GOT3 (cell line): ENCODE measurements around the gene KCTD1.

Experiments
- DNase-seq: peaks from one replicate; lab custom pipeline; 2025; ENCODE audit warnings: mixed read lengths; lab: John Stamatoyannopoulos, UW

Gene KCTD1

DNA sequence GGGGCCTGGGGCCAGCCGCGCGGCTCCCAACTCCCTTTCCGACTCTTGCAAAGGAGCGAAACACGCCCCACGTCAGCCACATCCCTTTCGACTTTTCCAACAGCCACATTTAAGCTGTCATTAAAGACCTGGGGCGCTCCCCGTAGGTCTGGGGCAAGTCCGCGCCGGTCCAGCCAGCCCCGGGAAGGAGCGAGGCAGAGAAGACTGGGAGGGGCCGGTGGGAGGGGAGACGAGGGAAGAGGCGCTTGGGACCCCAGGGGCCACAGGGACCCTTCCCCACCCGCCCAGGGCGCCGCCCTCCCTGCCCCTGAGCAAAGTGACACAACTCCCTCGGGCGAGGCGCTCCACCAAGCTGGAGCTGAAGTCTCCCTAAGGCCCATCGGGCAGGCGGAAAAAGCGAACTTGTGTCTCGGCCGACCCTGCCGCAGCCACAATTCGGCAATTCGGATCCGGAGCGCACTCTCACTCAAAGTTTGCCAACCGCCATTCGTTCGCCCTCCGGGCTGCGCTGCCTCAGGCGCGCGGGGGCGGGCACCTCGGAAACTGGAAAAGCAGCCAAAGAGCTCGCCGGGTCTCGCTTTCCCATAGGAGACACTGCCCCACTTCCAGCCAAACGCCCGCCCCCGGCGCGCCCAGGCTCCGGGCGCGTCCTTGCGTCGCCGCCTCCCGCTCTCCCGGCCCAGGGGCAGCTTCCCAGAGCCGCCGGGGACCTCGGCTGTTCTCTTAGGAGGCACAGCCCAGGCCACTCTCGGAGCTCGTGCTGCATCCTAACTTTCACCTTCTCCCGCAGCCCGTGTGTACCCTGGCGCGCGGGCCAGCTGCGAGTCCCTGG, 1.1 kb upstream of the KCTD1 start:
- DNase-seq = peak; percentile 7

GRCh38 chr18:26547646-26548414, 523 bp downstream of the KCTD1 start:
- no peak for DNase-seq

GRCh38 chr18:26546875-26547645, 1.3 kb downstream of the KCTD1 start:
- DNase-seq = no peak

DNA sequence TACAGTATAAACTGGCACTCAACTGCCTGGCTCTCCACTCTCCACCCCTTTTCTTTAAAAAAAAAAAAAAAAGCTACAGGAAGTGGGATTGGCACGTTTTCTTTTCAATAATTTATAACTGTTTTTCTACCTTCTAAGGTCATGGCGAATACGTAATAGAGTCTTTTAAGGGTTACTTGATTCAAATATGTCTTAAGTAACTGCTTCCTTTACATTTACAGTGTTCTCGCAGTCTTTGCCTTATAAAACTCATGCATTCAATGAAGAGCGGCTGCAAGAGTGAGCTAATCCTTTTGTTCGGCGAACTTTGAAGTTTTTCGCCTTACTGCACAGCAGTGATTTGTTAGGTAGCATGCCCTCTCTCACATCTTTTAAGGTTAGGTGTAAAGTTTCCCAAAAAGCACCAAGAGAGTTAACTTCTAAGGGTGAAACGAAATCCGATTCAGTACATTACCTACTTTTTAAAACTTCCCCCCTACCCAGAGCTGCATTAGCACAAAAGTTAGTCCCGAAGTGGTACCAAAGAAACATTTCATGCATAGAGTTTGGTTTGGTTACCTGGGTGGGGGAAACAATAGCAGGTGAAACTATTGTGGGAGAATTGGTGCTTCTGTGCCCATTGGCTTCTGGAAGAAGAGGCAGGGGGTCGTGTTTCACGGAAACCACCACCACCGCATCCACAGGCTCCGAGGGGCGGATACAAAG, 2.0 kb downstream of the KCTD1 start:
- DNase-seq = no peak

DNA sequence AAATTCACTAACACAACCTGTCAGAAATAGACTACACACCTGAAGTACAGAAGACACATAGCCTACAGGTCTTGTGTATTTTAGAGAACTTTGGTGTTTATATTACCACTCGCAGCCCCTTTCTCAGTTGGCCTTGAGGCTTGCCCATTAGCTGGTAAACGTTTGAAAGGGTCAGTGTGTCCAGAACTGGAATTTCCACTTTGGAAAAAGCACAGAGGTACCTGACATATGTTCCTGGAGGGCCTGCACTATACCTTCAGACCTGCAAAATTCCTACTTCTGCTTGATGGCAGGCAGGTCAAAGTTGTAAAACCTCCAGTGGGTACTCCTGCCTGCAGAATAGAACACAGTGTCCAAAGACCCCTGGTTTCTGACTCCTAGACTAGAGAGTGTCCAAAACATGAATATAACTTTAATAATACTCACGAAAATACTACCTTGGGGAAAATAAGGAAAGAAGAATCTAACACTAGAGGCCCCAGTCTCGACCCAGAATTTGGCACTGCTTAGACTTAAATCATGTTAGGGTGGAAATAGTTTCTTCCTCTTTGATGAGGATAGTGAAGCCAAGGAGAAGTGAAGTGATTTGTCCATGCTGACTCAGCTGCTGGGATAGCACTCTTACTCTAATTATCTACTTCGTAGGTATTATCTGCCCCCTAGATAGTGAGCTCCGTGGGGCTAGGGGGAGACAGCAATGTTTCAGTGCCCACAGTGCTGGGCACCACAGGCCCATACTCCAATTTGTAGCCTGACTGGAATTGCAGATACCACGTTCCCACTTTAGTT, 2.8 kb downstream of the KCTD1 start:
- no peak for DNase-seq

DNA sequence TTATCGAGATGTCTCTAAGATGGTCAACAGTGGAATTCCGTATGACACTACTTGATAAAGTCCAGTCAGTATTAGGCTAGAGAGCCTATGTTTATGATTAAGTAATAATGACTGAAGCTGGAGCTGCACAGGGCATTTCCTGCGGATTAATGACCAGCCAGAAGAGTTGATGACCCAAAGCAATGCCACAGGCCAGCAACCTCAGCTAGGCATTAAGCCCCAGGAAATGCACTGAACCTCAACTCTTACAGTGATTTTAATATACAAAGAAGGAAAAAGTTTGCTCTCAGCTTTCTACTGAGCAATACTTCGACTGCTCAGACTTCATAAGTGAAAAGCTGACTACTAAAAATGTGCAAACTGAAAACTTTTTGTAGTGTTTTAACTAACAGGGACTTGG, 3.9 kb downstream of the KCTD1 start:
- no peak for DNase-seq

DNA sequence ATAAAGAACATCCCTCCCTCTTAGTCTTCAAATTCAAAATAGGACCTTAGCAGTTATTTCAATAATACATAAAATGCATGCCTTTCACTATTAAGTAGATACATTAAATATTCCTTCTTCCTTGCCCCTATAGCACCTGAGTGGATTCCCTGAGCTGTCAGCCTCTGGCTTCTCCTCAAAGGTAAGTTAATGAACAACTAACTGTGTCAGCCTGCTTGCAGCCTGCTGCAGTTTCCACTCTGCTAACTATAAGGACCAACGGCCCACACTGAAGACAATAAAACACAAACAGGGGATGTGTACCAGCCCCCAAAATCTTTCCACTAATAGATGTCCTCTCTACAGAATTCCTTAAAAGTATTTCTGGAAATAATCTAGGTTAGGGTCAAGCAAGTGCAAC, 5.0 kb downstream of the KCTD1 start:
- DNase-seq = no peak

GRCh38 chr18:26540043-26540628, 8.2 kb downstream of the KCTD1 start:
- DNase-seq = no peak

DNA sequence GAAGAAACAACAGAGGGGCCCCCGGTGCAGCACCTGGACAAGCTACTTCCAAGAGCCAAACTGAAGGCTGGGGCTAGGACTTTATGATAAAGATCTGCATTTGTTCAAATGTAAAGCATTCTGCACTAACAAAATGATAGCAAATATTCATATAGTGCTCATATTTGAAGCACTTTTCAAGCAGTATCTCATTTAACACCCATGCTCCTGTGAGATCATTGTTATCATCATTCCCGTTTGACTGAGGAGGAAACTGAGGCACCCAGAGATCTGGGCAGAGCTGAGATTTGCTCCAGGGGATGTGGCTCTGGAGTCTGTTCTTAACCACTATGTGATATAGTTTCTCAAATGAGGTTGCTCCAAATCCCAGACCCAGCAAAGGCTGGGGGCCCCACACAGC, 9.8 kb downstream of the KCTD1 start:
- no peak for DNase-seq

DNA sequence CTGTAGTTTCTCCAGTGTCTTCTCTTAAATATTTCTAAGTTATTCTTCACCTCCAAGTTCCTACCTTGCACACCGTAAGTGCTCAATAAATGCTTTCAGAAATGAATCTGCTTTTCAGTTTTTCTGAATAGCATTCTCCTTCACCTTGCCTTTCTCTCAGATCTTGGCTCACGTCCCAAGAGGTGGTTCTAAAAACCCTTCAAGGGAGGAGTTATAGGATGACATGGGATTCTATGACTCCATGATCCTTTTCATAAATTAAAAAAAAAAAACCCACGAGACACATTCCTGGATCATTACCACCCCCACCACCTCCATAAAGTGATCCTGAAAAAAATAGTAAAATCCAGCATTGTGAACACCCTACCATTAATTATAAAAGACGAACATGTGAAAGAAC, 11.7 kb downstream of the KCTD1 start:
- DNase-seq = no peak

GRCh38 chr18:26536032-26536431, 12.3 kb downstream of the KCTD1 start:
- no peak for DNase-seq

GRCh38 chr18:26535630-26536029, 12.7 kb downstream of the KCTD1 start:
- no peak for DNase-seq

- no peak for DNase-seq
These were observed 15.7 kb downstream of the KCTD1 start for GRCh38 chr18:26532367-26533340.

DNA sequence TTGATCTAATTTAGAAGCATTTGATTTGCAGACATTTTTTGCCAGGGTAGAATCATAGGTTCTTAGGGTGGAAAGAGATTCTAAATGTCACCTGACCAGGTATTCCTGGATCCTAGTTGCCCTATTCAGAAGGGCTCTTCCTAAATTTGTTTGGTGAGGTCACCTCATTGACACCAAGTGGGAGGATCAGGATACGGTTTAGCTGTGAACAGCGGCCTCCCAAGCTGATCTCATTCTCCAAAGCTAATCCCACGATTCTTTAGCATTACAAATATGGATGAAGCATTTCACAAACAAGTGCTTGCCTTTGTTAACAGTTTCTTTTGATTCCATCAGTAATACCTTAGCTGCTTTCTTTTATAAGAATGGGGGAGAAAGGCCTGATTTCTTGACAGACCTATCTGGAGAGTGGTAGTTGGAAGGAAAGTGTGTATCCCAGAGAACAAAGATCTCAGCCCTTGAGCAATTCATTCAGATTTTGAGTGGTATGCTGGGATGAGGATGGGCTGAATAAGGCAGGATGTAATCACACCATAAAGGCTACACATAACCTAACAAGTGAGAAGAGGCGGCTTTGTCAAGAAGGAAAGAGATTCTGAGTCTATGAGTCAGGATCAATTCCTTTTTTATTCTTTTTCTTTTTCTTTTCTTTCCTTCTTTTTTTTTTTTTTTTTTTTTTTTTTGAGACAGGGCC, 16.6 kb downstream of the KCTD1 start:
- DNase-seq = no peak

- no peak for DNase-seq
These were observed 21.5 kb downstream of the KCTD1 start for GRCh38 chr18:26526966-26527234.

DNA sequence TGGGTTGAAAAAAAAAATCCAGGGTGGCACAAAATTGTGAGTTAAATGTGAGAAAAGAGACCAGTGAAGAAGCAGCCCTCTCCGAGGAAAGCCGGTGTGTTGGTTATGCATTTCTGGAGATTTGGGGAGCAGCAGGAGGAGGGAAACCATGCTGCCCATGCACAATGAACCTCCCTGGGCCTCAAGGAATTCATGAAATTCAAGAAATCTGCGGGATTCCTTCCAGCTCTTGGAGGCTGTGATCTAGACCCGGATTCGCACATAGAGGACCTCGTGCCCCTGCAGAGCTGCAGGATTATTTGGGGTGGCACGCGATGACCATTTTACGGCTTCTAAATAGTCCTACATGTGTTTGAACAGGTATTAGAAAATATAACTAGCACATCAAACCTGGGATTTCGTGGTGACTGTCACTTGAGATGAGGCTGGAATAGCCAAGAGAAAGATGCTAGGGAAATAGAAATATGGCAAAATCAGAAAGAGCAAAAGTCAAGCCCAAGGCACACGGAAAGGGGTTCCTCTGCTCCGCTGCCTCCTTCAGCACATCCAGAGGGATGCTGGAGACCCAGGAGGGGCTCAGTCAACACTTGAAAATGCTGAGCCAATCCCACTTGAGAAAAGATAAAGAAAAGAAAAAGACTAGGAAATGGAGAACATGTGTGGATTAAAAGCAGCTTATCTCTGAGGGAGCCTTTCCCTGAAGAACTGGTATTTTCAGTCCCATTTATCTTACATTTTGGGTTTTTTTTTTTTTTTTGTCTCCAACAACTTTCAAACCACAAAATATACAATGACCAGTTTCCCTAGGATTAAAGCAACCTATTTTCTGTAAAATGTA, 22.0 kb downstream of the KCTD1 start:
- no peak for DNase-seq

DNA sequence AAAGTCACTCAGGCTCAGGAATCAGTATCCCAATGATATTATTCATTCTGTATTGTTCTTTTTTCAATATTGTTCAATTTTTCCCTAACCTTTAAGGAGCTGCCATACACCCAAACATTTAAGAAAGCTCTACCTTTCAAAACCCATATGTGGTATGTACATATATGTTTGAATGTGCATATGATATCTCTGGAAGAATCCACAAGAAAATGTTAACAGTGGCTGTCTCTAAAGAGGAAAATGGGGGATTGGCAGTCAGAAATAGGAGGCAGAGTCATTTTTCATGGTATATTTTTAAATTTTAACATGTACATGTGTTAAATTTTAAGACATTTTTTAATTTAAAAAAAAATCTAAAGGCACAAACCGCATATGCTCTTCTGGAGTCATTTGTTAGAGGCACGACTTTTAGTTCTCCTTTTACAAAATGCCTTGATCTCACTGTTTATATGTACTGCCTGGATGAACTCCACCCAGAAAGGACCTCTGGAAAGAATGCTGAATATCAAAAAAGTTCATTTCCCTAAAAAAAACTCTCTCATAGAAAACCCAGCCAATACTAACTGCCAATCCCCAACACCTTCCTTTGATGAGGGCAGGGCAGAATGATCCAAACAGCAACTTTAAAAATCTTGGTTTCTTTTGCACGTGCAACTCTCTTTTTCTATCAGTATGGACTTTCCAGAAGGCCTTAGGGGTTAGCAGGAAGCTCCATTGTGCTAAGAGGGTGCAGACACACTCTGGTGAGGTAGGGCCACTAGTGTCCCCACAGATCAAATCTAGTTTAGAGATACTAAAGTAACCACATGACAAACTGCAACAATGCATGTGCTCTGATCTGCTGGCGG, 23.6 kb downstream of the KCTD1 start:
- DNase-seq = no peak
